Stimulated activated CD8-positive, alpha-beta memory T cell treated with anti-CD3 and anti-CD28 coated beads, Interleukin-15, amount 100 ng/mL, for 4 hours (primary cell): Measurements from ENCODE around the gene CHRNA4.
"Not testable (repeated sequence)": the region's sequence is repeated elsewhere in the genome, so short reads cannot be mapped to it uniquely, and the experiment has no call there.

ENCODE experiments used
- DNase-seq, 2 donors: peaks; one replicate each; pipeline ENCODE4 v3.0.0-alpha.2; 2020; ENCODE audit warnings: low read depth in 2 of 2

Gene CHRNA4

DNA sequence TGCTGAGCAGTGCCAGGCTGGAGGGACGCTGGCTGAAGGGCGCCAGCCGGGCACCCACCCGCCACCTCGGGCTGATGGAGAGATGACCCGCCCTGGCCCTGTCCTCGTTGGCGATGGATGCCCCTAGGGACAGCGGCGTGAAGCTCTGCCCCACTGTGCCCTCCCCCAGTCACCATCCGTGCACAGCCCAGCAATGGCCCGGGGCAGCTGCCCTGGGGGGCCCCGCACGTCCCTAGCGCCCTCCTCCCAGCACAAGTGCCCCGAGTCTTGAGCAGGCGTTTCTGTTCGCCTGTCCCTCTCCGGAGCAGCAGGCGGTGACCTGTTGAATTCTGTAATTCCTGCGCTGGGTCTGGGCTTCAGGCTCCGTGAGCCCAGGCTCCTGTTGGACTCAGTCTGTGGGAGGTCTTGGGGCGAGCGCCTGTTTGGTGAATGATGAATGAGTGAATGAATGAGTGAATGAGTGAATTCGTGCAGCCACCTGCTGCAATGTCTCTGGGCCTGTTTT, 36.8 kb upstream of the CHRNA4 start:
- no peak for DNase-seq

DNA sequence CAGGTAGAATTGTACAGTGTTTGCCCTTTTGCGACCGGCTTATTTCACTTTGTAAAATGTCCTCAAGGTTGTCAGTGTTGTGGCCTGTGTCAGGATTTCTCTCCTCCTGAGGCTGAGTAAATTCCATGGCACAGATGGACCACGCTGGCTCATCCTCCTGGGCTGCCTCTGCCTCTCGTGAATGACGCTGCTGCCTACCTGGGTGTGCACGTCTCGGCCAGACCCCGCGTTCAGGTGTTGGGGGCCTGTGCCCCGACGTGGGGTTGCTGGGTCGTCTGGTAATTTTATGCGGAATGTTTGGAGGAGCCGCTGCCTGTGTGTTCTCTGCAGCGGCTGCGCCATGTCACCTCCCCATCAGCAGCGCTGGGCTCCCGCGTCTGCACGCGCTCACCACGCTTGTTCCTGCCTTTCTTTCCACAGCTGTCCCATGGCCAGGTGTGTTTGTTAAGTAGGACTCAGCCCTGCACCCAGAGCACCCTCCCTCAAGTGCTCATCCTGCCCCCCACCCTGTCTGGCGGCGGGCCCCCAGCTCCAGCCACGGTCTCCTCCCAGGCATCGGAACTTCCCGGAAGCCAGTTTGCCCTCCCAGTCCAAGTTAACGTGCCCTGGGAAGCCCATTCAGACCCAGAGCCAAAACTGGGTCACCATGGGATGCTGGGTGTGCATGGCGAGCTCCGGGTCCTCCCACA, 36.1 kb upstream of the CHRNA4 start:
- no peak for DNase-seq

DNA sequence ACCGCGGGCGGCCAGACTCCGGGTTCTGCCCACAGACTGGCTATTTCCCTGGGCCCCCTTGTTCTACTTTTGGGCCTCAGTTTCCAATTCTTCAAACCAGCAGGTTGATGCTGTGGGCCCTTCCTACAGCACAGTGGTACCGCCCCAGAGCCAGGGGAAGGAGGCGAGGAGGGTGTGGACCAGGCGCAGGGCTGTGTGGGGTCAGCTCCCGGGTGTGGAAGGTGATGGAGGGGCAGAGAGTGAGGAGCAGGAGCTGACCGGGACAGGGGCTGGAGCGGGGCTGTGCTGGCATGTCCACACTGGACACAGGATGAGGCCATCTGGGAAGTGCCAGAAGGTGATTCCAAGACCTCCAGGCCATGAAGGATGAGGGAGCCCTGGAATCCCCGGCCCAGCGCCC, 35.2 kb upstream of the CHRNA4 start:
- no peak for DNase-seq

DNA sequence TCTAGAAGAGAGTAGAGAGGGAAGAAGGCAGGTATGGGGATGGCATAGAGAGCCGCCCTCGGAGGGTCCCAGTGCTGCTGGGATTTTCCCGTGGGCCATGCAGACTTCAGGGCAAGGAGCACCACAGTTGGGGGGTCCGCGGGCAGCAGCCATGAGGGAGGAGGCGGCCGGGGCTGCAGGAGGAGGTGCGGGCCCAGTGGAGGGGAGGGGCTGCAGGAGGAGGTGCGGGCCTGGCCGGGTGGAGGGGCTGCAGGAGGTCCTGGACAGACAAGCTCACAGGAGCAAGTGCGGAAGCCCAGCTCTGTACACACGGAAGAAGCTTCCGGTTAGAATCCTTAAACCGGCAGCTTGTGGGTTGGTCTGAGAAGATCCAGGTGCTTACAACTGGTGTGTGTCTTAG, 34.6 kb upstream of the CHRNA4 start:
- no peak for DNase-seq

DNA sequence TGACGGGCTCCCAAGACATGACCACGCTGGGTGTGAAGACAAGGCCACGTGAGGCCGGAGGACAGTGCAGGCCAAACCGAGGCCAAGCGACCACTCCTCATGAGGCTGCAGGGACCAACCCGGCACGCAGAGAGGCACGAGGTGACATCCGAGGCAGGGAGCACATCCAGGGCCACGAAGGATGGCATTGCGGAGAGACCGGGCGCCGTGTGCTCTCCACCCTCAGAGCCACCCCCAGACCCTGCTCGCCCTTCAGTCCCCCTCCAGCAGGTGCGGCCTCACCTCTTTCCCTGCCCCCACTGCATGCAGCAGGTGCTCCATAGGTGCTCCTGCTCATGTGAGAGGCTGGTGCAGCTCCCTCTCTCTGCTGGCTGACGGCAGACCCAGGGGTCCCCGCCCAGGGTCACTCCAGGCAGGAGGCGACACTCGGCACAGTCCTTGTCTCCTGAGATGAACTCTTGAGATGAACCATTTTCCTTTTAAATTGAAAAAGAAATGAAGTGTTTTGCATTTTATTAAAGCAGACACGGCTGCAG, 33.8 kb upstream of the CHRNA4 start:
- DNase-seq, result no peak

DNA sequence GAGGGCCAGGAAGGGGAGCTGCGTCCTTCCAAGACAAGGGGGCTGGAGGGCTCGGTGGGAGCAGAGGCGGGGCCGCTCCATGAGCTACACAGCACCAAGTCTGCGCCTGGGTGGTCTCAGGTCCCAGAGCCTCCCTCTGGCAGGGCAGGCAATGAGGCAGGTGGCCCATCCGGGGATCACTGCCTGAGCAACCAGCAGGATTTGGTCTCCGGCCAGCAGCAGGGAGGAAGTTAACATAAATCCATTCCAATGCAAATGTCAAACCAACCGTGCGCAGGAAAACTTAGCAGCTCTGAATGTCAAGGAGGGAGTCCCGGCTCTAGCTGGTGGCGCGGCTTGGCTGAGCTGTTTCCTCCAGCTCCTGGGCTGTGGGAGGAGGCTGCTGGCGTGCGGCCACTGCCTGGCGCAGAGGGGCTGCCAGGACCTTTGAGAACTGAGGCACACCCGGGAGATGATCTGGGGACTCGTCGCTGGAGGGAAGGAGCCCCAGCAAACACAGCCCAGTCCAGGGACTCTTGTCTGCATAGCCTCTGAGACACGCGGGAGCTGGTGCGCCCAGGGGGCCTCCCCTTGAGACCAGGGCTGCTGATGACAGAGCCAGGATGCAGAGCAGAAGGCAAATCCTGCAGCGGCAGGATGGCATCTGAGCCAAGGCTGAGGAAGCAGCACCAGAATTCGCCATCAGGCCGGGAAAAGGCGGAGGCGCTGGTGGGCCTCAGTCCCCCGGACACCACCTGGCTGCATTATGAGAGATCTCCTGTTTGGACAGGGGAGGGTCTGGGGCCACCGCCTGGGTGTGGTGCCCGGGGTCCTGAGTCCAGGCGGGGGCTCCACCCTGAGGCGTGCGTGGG, 33.1 kb upstream of the CHRNA4 start:
- DNase-seq, result no peak

DNA sequence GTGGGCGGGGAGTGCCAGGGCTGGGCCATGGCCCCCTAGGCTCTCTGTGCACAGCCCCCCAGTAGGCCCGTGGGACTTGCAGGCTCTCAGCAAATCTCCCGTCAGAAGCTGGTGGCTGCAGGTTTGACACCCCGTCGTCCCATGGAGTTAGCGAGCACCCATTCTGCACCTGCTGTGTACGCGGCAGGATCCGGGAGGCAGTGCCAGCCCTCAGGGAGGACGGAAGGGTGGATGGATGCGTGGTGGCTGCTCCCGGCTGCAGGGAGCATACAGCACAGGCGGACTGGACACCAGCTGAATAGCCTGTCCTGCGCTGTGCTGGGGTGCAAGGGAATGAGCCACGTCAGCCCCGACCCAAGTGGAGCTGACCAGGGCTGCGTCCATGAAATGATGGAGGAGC, 32.4 kb upstream of the CHRNA4 start:
- no peak for DNase-seq

DNA sequence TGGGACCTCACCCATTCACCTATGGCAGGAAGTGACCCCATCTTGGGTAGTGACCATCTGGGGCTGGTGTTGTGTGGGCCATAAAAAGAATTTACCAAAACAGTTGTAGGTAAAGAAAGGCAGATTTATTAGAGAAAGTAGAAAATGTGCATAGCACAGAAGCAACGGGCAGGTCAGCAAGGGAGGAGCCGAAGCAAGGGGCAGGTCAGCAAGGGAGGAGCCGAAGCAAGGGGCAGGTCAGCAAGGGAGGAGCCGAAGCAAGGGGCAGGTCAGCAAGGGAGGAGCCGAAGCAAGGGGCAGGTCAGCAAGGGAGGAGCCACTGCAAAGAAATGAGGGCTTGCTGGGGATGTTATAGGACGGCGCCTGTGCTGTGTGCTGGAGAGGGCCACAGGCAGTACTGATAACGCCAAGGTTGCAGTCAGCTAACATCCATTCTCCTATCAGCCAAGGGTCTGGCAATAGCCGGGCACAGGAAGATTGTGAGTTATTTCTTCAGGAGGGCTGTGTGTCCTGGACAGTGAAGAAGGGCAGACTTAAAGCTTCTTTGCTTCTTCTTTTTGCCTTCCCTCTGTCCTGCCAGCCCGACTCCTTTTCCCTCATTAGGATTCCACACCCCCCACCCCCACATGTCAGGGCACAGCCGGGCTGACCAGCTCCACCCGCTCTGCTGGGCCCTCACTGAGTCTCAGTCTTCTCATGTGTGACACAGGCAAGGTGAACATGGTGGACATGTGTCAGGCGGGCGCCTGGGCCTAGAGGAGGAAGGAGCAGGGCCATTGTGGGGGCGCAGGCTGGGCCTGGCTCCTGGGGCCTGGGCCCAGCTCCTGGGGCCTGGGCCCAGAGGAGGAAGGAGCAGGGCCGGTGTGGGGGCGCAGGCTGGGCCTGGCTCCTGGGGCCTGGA, 31.6 kb upstream of the CHRNA4 start:
- no peak for DNase-seq

DNA sequence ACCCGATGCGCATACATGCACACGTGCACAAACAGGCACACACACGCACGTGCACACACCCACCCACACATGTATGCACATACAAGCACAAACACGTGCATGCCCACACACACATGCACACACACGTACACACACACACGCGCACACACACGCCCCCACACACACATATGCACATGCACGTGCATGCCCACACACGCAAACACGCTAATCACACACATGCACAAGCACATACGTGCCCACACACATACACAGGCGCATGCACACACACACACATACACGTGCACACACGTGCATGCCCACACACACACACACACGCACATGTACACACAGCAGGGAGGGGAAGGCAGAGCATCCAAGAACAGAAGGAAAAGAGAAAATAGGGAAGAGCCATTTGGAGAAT, 26.8 kb upstream of the CHRNA4 start:
- DNase-seq, result no peak

DNA sequence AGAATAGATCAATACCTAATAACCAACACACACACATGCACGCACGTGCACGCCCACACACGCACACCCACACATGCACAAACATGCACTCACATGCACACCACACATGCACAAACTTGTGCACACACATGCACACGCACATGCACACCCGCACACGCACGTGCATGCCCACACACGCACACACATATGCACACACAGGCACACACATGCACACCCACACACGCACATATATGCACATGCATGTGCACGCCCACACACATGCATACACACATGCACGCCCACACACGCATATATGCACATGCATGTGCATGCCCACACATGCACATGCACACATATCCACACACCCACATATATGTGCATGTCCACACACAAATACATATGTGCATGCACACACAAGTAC, 26.2 kb upstream of the CHRNA4 start:
- no peak for DNase-seq

DNA sequence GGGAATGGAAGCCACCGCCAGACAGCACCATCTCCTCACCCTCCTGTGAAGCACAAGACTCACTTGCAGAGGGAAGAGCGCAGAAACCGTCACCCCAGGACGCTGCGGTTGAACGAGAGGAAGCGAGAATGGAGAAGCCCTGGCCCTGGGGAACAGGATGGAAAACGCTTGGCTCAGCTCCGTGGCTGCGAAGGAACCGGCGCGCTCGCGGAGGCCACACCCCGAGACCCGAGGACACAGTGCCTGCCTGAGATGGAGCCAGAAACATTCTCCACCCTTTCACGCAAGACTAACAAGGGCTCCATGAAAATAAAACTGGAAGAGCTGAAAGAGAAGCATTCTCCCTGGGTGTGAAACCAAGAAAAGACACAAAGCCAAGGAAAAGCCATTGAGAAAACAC, 25.3 kb upstream of the CHRNA4 start:
- no peak for DNase-seq

DNA sequence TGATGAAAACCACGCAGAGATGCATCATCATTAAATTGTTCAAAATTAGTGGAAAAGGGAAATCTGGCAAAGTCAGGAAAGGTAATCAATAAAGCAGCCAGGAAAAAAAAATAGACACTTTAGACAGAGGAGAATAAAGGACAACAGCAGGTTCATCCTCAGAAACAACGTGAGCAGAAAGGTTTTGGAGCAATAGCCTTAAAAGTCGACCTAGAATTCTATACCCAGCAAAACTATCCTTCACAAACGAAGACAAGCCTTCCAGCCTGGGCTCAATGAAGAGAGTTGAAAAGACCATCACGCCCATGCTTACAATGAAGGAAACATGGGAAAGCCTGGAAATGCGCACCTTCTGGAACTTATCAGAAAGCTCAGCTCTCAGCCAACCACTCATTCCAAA, 24.7 kb upstream of the CHRNA4 start:
- DNase-seq, result no peak

DNA sequence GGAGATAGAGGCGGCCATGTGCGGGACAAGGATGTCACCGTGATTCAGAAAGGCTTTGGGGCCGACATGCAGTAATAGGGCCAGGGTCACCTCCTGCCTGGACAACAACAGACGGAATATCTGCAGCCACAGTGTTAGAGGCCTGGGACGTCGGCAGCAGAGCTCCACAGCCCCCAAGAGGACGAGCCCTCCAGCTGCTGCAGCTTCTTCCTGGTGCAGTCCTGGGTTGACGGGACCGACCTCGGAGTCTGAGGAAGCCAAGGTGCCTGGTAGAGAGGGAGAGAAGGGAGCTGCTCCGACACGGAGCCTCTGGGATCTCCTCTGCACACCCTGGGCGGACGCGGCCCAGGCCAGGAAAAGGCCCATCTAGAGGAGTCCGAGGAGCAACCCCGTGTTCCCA, 23.2 kb upstream of the CHRNA4 start:
- no peak for DNase-seq

DNA sequence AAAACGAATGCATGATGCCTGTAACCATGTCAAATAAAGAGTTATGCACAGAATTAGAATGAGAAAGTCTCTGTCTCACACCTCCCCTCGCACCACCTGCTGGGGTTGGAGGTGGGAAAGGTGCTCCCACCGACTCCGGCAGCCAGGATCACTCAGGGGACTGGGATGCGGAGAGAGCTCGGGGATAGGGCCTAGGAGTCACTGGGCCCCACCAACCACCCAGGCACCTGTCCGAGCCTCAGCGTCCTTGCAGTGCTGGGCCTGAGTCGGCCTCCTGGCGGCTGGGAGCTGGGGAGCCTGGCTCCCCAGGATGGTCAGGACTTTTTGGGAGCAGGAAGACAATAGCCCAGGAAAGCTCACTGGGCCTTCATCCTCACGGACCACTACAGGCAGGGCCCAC, 22.4 kb upstream of the CHRNA4 start:
- DNase-seq, result no peak

DNA sequence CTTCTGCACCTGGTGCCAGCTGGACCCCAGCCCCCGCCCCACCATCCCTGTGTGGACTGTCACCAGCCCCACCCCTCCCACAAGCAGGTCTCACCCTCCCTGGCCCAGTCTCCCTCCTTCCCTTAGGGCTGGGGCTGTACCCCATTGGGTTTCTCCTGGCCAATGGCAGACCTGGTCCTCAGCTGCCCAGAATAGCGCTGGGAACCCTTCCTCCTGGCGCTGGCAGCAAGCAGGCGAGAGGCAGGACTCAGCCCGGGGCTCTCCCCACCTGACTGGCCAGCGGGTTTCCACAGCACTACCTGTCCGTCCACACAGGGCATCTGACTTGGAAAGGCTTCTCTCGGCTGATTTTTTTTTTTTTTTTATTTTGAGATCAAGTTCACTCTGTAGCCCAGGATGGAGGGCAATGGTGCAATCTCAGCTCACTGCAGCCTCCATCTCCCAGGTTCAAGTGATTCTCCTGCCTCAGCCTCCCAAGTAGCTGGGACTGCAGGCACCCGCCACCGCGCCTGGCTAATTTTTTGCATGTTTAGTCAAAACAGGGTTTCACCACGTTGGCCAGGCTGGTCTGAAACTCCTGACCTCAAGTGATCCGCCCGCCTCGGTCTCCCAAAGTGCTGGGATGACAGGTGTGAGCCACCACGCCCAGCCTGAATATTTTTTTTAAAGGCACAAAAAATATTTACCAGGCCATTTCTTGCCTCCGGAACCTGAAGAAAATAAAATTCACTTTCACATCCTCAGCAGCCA, 21.6 kb upstream of the CHRNA4 start:
- DNase-seq, result no peak

DNA sequence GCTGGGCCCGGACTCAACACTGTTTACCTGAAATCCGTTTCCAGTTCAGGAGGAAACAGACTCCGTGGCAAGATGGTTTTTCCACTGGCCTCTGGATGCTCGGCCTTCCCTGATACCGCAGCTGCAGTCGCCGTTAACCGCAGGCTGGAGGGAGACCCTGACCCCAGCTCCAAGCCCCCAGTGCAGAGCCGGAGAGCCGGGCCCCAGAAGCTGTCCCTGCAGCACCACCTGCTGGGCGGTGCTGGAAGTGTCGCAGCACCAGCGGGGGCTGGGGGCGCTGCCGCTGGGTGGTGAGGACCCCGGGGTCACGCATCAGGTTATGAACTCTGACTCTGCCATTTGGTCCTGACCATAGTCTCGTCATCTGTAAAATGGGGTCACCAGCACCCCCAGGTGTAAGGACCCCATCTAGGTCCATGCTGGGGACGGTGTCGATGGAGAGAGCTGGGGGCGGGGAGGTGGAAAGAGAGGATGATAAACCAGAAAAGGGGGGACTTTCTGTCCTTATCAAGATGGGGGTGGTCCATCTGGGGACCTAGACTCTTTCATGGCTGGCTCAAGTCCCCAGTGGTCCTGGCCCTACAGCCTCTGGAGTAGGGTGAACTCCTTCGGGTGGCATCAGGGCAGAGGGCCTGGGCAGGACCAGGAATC, 20.8 kb upstream of the CHRNA4 start:
- DNase-seq, result no peak

DNA sequence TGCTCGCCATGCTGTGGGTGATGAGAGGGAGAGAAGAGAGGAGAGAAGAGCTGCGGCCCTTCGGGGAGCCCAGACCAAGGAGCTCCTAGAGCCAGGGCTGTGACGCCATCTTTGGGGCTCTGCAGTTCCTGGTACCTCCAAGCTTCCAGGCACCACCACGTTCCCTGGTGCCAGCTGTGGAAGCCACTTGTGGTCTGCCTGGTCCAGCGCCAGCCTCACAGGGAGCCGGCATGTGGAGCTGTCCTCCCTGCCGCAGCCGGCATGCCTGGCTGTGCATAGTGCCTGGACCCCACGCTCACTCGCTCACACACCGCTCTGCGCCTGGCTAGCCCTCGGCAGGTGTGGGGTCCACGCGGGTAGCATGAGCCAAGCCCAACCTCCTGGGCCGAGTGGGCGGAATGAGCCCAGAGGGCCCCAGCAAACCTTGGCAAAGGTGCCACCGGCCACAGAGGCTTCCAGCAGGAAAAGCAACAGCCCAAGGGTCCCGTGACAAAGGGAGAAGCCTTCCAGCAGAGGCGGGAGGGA, 19.3 kb upstream of the CHRNA4 start:
- DNase-seq, result no peak

DNA sequence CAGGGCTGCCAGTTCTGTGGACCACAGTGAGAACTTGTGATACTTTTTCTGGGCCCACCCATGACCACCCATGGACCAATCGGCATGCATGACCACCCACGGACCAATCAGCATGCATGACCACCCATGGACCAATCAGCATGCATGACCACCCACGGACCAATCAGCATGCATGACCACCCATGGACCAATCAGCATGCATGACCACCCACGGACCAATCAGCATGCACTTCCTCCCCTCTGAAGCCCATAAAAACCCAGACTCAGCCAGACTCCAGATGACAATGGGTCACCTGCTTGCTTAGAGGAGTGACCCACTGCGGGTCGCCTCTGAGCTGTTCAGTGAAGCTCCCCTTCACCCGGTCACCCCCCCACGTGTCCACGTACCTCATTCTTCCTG, 18.7 kb upstream of the CHRNA4 start:
- not testable (repeated sequence) for DNase-seq

DNA sequence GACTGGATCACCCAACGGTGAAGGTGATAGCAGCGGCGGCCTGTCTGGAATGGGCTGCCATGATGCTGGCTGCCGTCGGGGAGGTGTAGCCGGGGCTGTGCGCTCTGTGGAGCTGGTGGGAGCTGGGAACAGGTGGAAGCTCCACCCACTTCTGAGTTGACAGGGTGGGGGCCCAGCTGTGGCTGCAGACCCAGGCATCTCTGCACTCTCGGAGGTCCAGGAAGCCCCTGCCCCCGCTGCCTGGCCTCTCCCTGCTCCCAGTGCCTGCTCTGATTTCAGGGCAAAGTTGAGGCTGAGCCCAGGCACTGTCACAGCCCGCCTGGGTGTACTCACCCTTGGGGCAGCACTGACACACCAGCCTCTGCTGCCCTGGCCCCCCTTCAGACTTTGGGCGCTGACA, 18.1 kb upstream of the CHRNA4 start:
- DNase-seq, result no peak

DNA sequence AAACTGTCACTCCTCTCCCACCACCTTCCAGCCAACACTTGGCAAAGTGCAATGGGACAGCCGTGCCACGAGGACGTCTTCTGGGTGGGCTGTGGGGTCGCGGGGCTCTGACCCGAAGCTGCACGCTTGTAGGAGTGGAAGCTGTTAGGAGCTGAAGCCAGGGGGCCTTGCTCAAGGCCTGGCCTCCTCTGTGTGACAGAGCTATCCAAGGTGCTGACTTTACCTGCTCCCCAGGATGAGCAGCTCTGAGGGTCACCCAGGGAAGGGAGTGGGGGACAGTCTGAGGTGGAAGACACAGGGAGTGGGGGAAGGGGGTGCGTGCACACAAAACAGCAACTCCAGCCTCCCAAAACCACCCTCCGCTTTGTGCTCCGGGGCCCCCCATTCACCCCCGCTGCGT, 17.5 kb upstream of the CHRNA4 start:
- DNase-seq, result no peak
